T-helper 1 cell (primary cell): ENCODE measurements around the gene PPP2R5B.

Experiments
- DNase-seq, 5 donors: peaks; one replicate each; pipeline ENCODE4 v3.0.0-alpha.2; 2012 to 2020

Gene PPP2R5B

GRCh38 chr11:64888729-64889511 is 35.6 kb upstream of the PPP2R5B start:
- no peak for DNase-seq

GRCh38 chr11:64890522-64890939 is 34.0 kb upstream of the PPP2R5B start:
- no peak for DNase-seq

GRCh38 chr11:64891215-64891848 is 33.2 kb upstream of the PPP2R5B start:
- DNase-seq: no peak

GRCh38 chr11:64891880-64892279 is 32.6 kb upstream of the PPP2R5B start:
- no peak for DNase-seq

GRCh38 chr11:64892411-64892831 is 32.1 kb upstream of the PPP2R5B start:
- DNase-seq: no peak

GRCh38 chr11:64892838-64893193 is 31.7 kb upstream of the PPP2R5B start:
- no peak for DNase-seq

GRCh38 chr11:64893194-64894069 is 31.1 kb upstream of the PPP2R5B start:
- no peak for DNase-seq

GRCh38 chr11:64894070-64894811 is 30.2 kb upstream of the PPP2R5B start:
- peak; percentile 76 to 91 (median 82) for DNase-seq

- no peak for DNase-seq
Measured at GRCh38 chr11:64894812-64895452, 29.6 kb upstream of the PPP2R5B start.

GRCh38 chr11:64896448-64897022 is 28.0 kb upstream of the PPP2R5B start:
- DNase-seq: no peak

- no peak for DNase-seq
Measured at GRCh38 chr11:64897381-64898075, 27.0 kb upstream of the PPP2R5B start.

GRCh38 chr11:64898076-64898445 is 26.4 kb upstream of the PPP2R5B start:
- DNase-seq: no peak

GRCh38 chr11:64898541-64898940 is 25.9 kb upstream of the PPP2R5B start:
- no peak for DNase-seq

- DNase-seq: peak; percentile 52 to 75 (median 72)
Measured at GRCh38 chr11:64900263-64900678, 24.2 kb upstream of the PPP2R5B start.

GRCh38 chr11:64900774-64901173 is 23.7 kb upstream of the PPP2R5B start:
- no peak for DNase-seq

- DNase-seq: no peak
Measured at GRCh38 chr11:64902102-64902900, 22.2 kb upstream of the PPP2R5B start.

GRCh38 chr11:64903291-64903833 is 21.1 kb upstream of the PPP2R5B start:
- DNase-seq: no peak

GRCh38 chr11:64905516-64906313 is 18.8 kb upstream of the PPP2R5B start:
- DNase-seq: no peak

- no peak for DNase-seq
Measured at GRCh38 chr11:64906314-64906635, 18.2 kb upstream of the PPP2R5B start.
